PC-3 (cell line): ENCODE results near the gene CYLD.

ENCODE experiments used
- EZH2 ChIP-seq: fragments of 300-600 bp; sonication (generic); IDR thresholded peaks from one replicate; pipeline ENCODE4 v1.6.1; 2017; ENCODE audit warnings: antibody characterized with exemption, mild to moderate bottlenecking, low read length; ENCODE audit not compliant: unreplicated experiment
- EZH2phosphoT487 ChIP-seq: fragments of 300-600 bp; sonication (generic); IDR thresholded peaks from 2 replicates; pipeline ENCODE4 v1.6.1; 2018; ENCODE audit warnings: mild to moderate bottlenecking, antibody characterized with exemption, low read length, borderline replicate concordance
- TF ChIP-seq, protein P1 (sequence below): fragments of 300-600 bp; sonication (generic); conservative IDR thresholded peaks from 2 replicates; pipeline ENCODE4 v1.5.1; 2017; ENCODE audit warnings: antibody characterized with exemption, low read depth, mild to moderate bottlenecking, low read length

DNA sequence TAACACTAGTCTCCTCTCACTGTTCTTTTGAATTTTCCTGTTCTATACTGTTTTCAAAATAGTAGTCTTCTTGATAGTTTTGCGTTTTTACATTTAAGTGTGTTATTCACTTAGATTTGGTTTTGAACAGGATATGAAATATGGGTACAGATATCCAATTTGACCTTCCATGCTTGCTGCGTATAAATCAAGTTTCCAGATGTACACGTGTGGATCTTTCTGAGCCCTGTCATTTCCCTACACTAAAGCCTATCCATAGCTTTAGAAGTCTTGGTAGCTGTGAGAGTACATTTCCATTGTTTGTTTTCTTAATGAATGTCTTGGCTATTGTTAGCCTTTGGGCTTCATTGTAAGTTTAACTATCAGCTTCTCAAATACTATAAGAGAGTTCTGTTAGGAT is 20.4 kb downstream of the CYLD start:
- TF ChIP-seq EZH2 = no peak
- TF ChIP-seq, protein P1, sequence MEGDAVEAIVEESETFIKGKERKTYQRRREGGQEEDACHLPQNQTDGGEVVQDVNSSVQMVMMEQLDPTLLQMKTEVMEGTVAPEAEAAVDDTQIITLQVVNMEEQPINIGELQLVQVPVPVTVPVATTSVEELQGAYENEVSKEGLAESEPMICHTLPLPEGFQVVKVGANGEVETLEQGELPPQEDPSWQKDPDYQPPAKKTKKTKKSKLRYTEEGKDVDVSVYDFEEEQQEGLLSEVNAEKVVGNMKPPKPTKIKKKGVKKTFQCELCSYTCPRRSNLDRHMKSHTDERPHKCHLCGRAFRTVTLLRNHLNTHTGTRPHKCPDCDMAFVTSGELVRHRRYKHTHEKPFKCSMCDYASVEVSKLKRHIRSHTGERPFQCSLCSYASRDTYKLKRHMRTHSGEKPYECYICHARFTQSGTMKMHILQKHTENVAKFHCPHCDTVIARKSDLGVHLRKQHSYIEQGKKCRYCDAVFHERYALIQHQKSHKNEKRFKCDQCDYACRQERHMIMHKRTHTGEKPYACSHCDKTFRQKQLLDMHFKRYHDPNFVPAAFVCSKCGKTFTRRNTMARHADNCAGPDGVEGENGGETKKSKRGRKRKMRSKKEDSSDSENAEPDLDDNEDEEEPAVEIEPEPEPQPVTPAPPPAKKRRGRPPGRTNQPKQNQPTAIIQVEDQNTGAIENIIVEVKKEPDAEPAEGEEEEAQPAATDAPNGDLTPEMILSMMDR = no peak
- no peak for TF ChIP-seq EZH2phosphoT487
